ENCODE results near the gene SMARCA2.

The SMARCA2 gene

GRCh38 chr9:2043243-2043642 is 28.1 kb downstream of the SMARCA2 start:
- DNase-seq (ENCODE audit: low spot score) = no peak

GRCh38 chr9:2043881-2044462 is 28.8 kb downstream of the SMARCA2 start:
- no peak for DNase-seq (ENCODE audit: low spot score)

- no peak for DNase-seq (ENCODE audit: low spot score)
These were observed 32.1 kb downstream of the SMARCA2 start for GRCh38 chr9:2047144-2047671.

- DNase-seq (ENCODE audit: low spot score) = no peak
These were observed 32.8 kb downstream of the SMARCA2 start for GRCh38 chr9:2047916-2048315.

GRCh38 chr9:2050236-2050635 is 35.1 kb downstream of the SMARCA2 start:
- no peak for DNase-seq (ENCODE audit: low spot score)

GRCh38 chr9:2053883-2054845 is 39.0 kb downstream of the SMARCA2 start:
- DNase-seq (ENCODE audit: low spot score) = peak; percentile 18

GRCh38 chr9:2055203-2055658 is 40.1 kb downstream of the SMARCA2 start:
- peak; percentile 42 for DNase-seq (ENCODE audit: low spot score)

GRCh38 chr9:2059274-2059929 is 44.3 kb downstream of the SMARCA2 start:
- DNase-seq (ENCODE audit: low spot score) = no peak

- DNase-seq (ENCODE audit: low spot score) = no peak
These were observed 45.3 kb downstream of the SMARCA2 start for GRCh38 chr9:2060424-2060823.

GRCh38 chr9:2065704-2066103 is 50.6 kb downstream of the SMARCA2 start:
- no peak for DNase-seq (ENCODE audit: low spot score)

- peak; percentile 65 for DNase-seq (ENCODE audit: low spot score)
These were observed 51.4 kb downstream of the SMARCA2 start for GRCh38 chr9:2066312-2067273.

- DNase-seq (ENCODE audit: low spot score) = no peak
These were observed 57.7 kb downstream of the SMARCA2 start for GRCh38 chr9:2072752-2073405.

GRCh38 chr9:2082772-2083171 is 67.6 kb downstream of the SMARCA2 start:
- no peak for DNase-seq (ENCODE audit: low spot score)

- DNase-seq (ENCODE audit: low spot score) = peak; percentile 22
These were observed 68.3 kb downstream of the SMARCA2 start for GRCh38 chr9:2083479-2083878.

- DNase-seq (ENCODE audit: low spot score) = peak; percentile 75
These were observed 70.6 kb downstream of the SMARCA2 start for GRCh38 chr9:2085716-2086115.

- DNase-seq (ENCODE audit: low spot score) = no peak
These were observed 71.0 kb downstream of the SMARCA2 start for GRCh38 chr9:2086116-2086515.

GRCh38 chr9:2086971-2087370 is 71.8 kb downstream of the SMARCA2 start:
- DNase-seq (ENCODE audit: low spot score) = no peak

GRCh38 chr9:2087500-2088313 is 72.6 kb downstream of the SMARCA2 start:
- peak; percentile 31 for DNase-seq (ENCODE audit: low spot score)

- DNase-seq (ENCODE audit: low spot score) = peak; percentile 70
These were observed 78.9 kb downstream of the SMARCA2 start for GRCh38 chr9:2093920-2094597.
